GM18870 (cell line): ENCODE measurements around the gene TFAP2C.
"Not testable (repeated sequence)": the region's sequence is repeated elsewhere in the genome, so short reads cannot be mapped to it uniquely, and the experiment has no call there.

Experiments used
- ATAC-seq: cut with Tn5 transposase; IDR thresholded peaks from one replicate; pipeline ENCODE4 v1.9.1; 2021; ENCODE audit warnings: moderate library complexity; ENCODE audit not compliant: unreplicated experiment

The TFAP2C gene

DNA sequence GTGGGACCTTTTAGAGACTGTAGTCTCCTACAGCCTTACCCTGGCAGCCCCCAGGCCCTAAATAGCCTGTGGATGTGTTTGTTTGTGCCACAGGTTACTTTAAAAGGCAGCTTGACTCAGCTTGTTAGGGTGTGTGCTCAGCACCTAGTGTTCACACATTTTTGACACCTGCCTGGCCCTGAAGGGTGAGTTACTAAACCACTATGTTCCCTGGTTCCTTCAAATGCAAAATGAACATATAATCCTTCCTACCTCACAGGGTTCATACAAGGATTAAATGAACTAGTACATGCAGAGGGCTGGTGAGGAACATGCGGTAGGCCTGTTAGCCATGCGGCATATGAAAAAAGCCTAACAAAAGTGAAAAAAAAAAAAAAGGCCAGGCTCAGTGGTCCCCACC, 14.9 kb upstream of the TFAP2C start:
- no peak for ATAC-seq

GRCh38 chr20:56616716-56617115, 12.4 kb upstream of the TFAP2C start:
- ATAC-seq: no peak

DNA sequence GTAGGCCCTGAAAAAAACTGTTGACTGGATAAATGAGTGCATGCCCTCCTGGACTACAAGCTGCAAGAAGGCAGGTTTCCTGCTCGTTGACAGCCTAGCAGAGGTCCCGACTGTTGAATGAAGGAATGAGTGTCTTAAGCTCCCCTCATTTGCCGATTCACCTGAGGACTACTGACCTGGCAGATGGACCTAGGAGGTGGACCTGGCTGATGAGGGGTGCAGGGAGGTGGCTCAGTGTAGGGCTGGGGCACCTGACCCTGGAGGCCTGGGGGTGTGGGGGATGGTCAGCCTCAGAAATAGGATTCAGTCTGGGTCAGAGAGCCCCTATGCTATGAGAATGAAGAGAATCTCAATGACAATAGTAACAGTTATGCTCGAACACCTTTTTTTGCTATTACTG, 11.6 kb upstream of the TFAP2C start:
- no peak for ATAC-seq

DNA sequence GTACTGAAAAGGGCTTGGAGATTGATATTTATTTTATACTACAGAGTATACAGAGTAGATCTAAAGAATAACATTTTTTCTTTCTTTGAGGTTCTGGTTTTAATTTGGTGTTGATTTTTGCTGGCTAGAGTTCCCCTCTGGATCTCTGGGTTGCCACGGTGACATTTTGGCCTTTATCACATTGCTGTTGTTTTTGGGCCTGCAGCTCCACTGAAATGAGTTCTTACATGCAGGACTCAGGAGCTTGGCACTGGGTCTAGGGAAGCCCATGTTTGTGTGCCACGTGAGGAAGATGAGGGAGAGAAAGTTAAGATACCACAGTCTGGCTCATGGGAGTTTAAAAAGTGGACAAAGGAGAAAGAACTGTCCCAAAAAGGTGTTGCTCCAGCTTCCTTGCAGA, 7.4 kb upstream of the TFAP2C start:
- ATAC-seq: no peak

DNA sequence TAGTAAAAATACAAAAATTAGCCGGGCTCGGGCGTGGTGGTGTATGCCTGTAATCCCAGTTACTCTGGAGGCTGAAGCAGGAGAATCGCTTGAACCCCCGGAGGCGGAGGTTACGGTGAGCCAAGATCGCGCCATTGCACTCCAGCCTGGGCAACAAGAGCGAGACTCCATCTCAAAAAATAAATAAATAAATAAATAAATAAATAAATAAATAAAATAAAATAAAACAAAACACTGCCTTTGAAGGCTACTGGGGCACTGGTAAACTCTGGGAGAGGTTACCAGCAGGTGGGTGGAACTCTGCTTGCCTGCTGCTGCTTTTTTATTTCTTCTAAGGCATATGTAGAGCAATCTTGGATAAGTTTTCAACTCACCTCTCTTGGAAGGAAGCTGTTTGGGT, 5.2 kb upstream of the TFAP2C start:
- not testable (repeated sequence) for ATAC-seq

GRCh38 chr20:56624786-56625681, 4.1 kb upstream of the TFAP2C start:
- no peak for ATAC-seq

DNA sequence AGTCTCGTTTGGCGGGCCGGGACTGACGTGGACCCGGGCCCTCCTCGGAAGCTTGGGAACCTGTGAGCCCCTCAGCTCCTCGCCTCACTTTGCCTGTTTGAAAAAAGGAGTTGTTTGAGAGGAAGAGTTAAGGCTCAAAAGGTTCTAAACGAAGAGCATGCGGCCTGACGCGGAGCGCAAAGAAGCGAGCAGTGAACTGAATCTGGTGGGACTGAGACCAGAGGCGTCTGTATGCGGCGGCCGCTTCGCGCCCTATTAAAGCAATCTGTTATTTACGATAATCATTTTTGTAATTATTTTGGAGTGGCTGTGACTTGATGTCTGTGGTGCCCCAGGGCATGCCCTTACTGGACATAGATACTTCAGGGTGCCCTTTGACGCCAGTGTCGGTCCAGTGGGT, 3.3 kb upstream of the TFAP2C start:
- ATAC-seq: no peak

GRCh38 chr20:56626367-56627121, 2.6 kb upstream of the TFAP2C start:
- ATAC-seq: no peak

DNA sequence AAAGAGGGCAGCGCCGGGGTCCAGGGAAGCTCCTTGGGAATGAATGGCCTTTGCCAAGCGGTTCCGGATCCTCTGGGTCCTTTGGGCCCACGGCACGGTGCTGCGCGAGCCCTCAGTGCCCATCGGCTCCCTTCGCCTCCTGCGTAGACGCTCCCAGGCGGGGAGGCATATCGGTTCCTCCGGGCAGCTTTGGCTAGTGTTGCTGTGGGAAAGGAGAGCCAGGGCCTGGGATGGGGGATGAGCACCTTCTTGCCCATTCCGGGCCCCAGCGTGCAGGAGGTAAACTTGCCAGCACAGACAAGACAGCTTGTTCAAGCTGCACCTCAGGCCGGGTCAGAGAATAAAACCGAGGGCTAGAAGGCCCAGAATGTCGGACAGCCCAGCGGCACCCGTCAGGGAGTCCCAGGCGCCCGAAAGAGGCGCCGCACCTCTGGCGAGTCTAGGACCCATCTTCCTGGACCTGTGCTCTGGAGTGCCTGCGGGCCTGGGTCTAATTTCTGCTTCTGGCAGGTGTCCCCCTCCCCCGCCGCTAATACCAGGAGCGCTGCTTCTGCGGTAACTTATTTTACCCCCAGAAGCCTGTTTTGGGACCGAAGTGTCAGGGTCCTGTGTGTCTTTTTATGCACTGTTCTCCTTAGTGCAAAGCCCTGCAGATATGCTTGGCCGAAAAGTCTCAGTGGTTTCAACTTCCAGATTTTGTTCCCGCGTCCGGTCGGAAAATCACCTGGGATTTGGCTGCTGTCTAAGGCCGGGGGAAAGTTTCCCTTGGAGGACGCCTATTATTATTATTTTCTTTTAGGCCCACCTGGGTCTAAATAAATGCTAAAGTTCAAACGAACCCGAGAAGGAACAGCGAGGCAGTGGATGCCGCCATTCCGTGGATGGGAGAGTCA, 1.7 kb upstream of the TFAP2C start:
- ATAC-seq: no peak

DNA sequence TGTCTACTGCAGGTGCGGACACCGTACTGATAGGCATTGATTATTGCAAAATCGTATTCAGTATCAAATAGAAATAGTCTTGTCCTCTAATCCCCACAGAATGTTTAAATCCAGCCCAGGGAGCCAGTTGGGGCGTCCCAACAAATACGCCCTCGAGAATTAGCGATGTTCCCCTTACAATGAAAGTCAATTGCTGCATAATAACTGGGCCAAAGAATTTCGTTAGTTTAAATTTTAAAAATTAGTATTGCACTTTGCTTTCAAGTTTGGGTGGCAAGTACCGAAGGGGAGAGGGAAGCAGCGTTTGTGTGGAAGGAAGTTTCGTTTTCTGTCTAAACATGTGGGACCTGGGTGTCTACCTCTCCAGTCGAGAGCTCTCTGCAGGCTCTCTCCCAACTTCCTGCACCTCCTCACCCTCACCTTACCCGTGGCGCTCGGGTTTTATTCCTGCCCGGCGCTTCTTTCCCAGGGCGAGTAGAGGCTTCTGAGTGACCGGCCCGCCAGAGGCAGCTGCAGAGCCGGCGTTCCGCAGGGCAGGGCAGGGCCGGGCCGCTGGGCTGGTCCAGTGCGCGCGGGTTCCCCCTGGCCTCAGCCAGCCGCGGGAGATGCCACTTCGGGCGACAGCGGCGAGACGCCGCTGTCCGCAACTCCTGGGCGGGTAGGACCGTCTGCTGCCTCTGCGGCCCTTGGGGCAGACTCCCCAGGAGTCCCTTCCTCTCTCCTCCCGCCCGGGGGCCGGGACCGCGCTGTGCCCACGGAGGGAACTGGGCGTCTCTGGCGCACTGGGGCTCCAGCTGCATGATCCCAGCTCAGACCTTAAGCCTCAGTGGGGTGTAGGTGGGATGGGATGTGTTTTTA, 862 bp upstream of the TFAP2C start:
- no peak for ATAC-seq

GRCh38 chr20:56629464-56630085, 469 bp downstream of the TFAP2C start:
- ATAC-seq: no peak

- no peak for ATAC-seq
These were observed 984 bp downstream of the TFAP2C start for GRCh38 chr20:56630086-56630493.

GRCh38 chr20:56630506-56631317, 1.6 kb downstream of the TFAP2C start:
- ATAC-seq: no peak

GRCh38 chr20:56631318-56631989, 2.3 kb downstream of the TFAP2C start:
- ATAC-seq: no peak

- no peak for ATAC-seq
These were observed 2.9 kb downstream of the TFAP2C start for GRCh38 chr20:56631990-56632327.

- ATAC-seq: no peak
These were observed 5.2 kb downstream of the TFAP2C start for GRCh38 chr20:56634307-56634706.

- no peak for ATAC-seq
These were observed 5.8 kb downstream of the TFAP2C start for GRCh38 chr20:56634735-56635385.

DNA sequence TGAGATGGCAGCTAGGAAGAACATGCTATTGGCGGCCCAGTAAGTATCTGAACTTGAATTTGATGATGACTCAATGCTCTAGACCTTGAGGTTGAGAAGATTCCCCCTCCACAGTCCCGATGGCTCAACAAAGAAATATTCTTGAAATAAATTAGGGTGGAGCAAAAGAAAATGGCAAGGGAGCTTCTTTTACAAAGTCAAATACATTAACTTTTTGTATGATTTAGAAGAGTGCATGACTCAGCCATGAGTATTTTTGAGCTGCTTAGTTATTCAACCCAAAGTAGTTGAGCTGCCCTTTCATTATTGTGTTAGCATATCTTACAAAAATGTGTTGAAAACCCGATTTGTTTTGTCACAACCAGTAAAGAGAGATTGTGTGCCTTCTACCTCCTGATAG, 7.6 kb downstream of the TFAP2C start:
- no peak for ATAC-seq
